ENCODE measurements around the gene TMEM14C. TPM values are rescaled to one million over a fixed set of nuclear protein-coding genes. Genes with fewer than 3 reads are reported as not detected.

The TMEM14C gene
- total RNA-seq, result 151 and 160 TPM in 2 replicates

GRCh38 chr6:10722820-10723566, at the start of gene TMEM14C:
TSS of gene TMEM14C (plus strand) at chr6:10723070. CDS start at chr6:10724614, 1,544 bp downstream.

GRCh38 chr6:10694302-10695085, 28.4 kb upstream of the TMEM14C start, which contains the start of the genes C6orf52 and PAK1IP1:
TSS of gene C6orf52 (minus strand) at chr6:10694616. CDS start at chr6:10687550, 7,066 bp downstream.
TSS of gene PAK1IP1 (plus strand) at chr6:10694972. CDS start at chr6:10694986, 14 bp downstream.

GRCh38 chr6:10747251-10747972, 24.5 kb downstream of the TMEM14C start, which contains the start of gene TMEM14B:
TSS of gene TMEM14B (plus strand) at chr6:10747805. CDS start at chr6:10749246, 1,441 bp downstream.

Other genes with a start within 250 kb of the TMEM14C start
- 0.15 and 0.17 TPM in 2 replicates for gene GCNT2, start 201.7 kb upstream of the TMEM14C start, total RNA-seq
- 0.84 and 0.89 TPM in 2 replicates for gene C6orf52, start 28.5 kb upstream of the TMEM14C start, total RNA-seq
- gene PAK1IP1, start 28.1 kb upstream of the TMEM14C start, total RNA-seq, result 15.3 and 16.8 TPM in 2 replicates
- 106 and 126 TPM in 2 replicates for gene TMEM14B, start 24.7 kb downstream of the TMEM14C start, total RNA-seq
- 0.15 TPM in 1 of 2 replicates, not detected in the other for gene MAK, start 115.5 kb downstream of the TMEM14C start, total RNA-seq
- gene GCM2, start 159.0 kb downstream of the TMEM14C start, total RNA-seq, result not detected in 2 replicates
- gene SYCP2L, start 164.0 kb downstream of the TMEM14C start, total RNA-seq, result under 0.01 and 0.30 TPM in 2 replicates